Ramos (cell line): ENCODE data around the gene HIF1A.
"Not testable (repeated sequence)": the region's sequence is repeated elsewhere in the genome, so short reads cannot be mapped to it uniquely, and the experiment has no call there.

Source experiments
- in situ Hi-C: fragments of 300-500 bp; cut with MboI; formaldehyde crosslinking; loops from one replicate; pipeline ENCODE4 v1.14.3; 2022; ENCODE audit warnings: low sequenced_read_pairs; ENCODE audit not compliant: unreplicated experiment

The HIF1A gene

GRCh38 chr14:61742371-61742770 is 47.1 kb downstream of the HIF1A start:
- in situ Hi-C loops, result no loop called here

GRCh38 chr14:61744238-61744637 is 48.9 kb downstream of the HIF1A start:
- in situ Hi-C loops, result no loop called here

GRCh38 chr14:61746346-61746745 is 51.0 kb downstream of the HIF1A start:
- in situ Hi-C loops, result not testable (repeated sequence)

- in situ Hi-C loops, result no loop called here
Measured at GRCh38 chr14:61746881-61747280, 51.6 kb downstream of the HIF1A start.

GRCh38 chr14:61747342-61747741 is 52.0 kb downstream of the HIF1A start:
- in situ Hi-C loops, result no loop called here

GRCh38 chr14:61749264-61749663 is 54.0 kb downstream of the HIF1A start:
- in situ Hi-C loops, result no loop called here

GRCh38 chr14:61749867-61750266 is 54.6 kb downstream of the HIF1A start:
- in situ Hi-C loops, result no loop called here

- in situ Hi-C loops, result no loop called here
Measured at GRCh38 chr14:61750708-61751474, 55.6 kb downstream of the HIF1A start.

- in situ Hi-C loops, result no loop called here
Measured at GRCh38 chr14:61751475-61751989, 56.2 kb downstream of the HIF1A start.

GRCh38 chr14:61752626-61753025 is 57.3 kb downstream of the HIF1A start:
- in situ Hi-C loops, result no loop called here

DNA sequence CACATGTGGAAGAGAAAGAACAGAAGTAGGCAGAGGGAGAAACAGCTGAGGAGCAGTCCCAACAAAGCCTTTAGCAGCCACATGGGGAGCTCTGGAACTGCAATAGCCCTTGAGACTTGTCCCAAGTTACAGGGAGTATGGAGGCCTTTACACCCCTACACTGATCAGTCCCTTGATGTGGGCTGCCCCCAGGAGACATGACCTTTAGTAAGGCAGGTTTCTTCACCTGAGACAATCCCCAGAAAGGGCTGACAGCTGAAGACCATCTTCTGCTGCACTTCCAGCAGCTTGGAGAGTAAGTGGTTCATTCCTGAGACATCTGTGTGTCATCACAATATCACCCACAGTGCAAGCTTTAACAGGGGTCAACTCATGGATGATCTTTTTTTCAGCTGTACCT is 58.3 kb downstream of the HIF1A start:
- in situ Hi-C loops, result no loop called here

DNA sequence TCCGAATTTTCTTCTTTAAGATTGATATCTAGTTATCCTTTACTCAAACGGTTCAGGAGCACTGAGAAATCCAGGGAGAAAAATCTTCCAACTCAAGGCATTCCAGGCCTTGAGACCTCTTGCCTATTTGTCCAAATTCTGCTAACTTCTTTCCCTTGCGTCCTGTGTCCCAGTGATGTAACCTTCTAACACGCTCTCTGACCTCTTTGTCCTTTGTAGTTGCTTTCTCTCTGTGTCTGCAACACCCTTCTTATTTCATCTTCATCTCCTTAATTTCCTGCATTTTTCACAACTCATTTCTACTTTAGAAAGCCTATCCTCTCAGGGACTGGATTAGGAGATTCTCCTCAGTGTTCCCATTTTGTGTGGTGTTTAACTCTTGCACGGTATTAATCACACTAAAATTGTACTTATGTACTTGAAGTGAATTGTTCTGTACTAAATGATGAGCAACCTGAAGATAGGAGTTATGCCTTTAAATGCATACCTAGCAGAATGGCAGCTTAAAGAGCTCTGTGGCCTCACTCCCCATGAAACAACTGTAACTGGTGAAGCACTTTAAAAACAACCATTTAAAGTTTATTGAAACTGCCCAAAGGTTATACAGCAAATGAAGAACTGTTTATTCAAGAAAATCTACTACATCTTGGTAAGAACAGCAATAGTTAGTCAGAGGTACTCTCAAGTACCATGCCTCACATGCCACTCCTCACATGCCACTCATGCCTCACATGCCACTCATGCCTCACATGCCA is 59.5 kb downstream of the HIF1A start:
- in situ Hi-C loops, result no loop called here

- in situ Hi-C loops, result not testable (repeated sequence)
Measured at GRCh38 chr14:61755382-61755742, 60.0 kb downstream of the HIF1A start.

GRCh38 chr14:61756135-61756534 is 60.8 kb downstream of the HIF1A start:
- in situ Hi-C loops, result no loop called here

DNA sequence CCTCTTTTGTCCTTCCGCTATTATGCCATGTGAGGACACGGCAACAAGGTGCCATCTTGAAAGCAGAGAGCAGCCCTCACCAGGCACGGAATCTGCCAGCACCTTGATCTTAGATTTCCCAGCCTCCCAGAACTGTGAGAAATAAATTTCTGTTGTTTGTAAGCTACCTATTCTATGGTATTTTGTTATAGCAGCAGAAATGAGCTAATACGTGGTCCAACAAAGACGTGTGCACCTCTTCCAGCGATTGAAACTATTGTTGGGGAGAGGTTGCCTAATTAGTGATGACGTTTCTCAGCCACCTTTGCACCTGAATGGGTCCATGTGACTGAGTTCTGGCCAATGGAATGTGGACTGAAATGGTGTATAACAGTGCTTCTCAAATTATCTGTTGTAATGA is 64.6 kb downstream of the HIF1A start:
- in situ Hi-C loops, result no loop called here

GRCh38 chr14:61761557-61761956 is 66.2 kb downstream of the HIF1A start:
- in situ Hi-C loops, result no loop called here

- in situ Hi-C loops, result no loop called here
Measured at GRCh38 chr14:61761959-61762786, 66.9 kb downstream of the HIF1A start, which contains the start of gene SNAPC1. TSS of gene SNAPC1 (plus strand) at chr14:61762420. CDS start at chr14:61762461, 41 bp downstream.

- in situ Hi-C loops, result no loop called here
Measured at GRCh38 chr14:61764342-61765122, 69.2 kb downstream of the HIF1A start.

DNA sequence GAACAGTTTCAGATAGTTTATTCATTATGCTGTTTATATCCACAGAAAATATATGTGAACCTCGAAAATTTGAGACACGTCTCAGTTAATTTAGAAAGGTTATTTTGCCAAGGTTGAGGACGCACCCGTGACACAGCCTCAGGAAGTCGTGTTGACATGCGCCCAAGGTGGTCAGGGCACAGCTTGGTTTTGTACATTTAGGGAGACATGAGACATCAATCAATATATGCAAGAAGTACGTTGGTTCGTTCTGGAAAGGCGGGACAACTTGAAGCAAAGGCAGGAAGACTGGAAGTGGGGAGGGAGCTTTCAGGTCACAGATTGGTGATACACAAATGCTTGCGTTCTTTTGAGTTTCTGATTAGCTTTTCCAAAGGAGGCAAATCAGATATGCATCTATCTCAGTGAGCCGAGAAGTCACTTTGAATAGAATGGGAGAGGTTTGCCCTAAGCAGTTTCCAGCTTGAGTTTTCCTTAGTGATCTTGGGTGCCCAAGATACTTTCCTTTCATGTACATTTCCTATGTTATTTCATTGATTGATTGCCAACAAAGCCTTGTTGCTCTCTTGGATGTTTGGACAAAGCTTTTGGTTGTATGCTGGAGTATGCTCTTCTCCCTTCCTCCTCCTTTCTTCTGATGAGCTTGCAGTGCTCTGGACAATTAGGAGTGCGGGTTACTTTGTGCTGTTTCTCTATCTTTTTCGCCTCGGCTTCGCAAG is 70.1 kb downstream of the HIF1A start:
- in situ Hi-C loops, result no loop called here
